PC-9 (cell line): Measurements from ENCODE around the gene SLC9A9. TPM values are rescaled to one million over a fixed set of nuclear protein-coding genes. Genes with fewer than 3 reads are reported as not detected.

ENCODE experiments used
- BruUV-seq: library from RNA; stranded (reverse); fragments of 400-500 nt; replicated peaks from 2 replicates; lab custom pipeline; 2021; lab: Mats Ljungman, UMichigan
- CTCF ChIA-PET: fragments of 300-600 bp; sonication (Branson Sonifier 250); formaldehyde crosslinking; loops from one replicate; lab custom pipeline; 2022; ENCODE audit warnings: antibody characterized with exemption; lab: Charles Lee
- POLR2A ChIA-PET: fragments of 300-600 bp; sonication (Branson Sonifier 250); formaldehyde crosslinking; loops from one replicate; lab custom pipeline; 2022; ENCODE audit warnings: antibody characterized with exemption; ENCODE audit not compliant: unreplicated experiment; lab: Charles Lee
- DNase-seq, 2 experiments: peaks; one replicate each; pipeline versions ENCODE4 v3.0.0 to v3.0.0-alpha.2; 2015 to 2022; ENCODE audit warnings: mixed read lengths in 1 of 2
- H2AFZ ChIP-seq: fragments of 200-600 bp; sonication (generic); 2 replicates; pipeline ENCODE4 v1.8.1; 2017; ENCODE audit warnings: antibody characterized with exemption
- H3F3A ChIP-seq: fragments of 200-600 bp; sonication (generic); 2 replicates; pipeline ENCODE4 v1.8.1; 2017; ENCODE audit warnings: antibody characterized with exemption, mild to moderate bottlenecking, low read depth; ENCODE audit not compliant: insufficient read depth
- H3K27ac ChIP-seq: fragments of 200-600 bp; sonication (generic); 2 replicates; pipeline ENCODE4 v1.6.1; 2016; ENCODE audit warnings: mixed run types
- H3K27me3 ChIP-seq: fragments of 200-600 bp; sonication (generic); 2 replicates; pipeline ENCODE4 v1.6.1; 2016; ENCODE audit warnings: low read depth, mixed run types; ENCODE audit not compliant: insufficient read depth
- H3K36me3 ChIP-seq: fragments of 200-600 bp; sonication (generic); 2 replicates; pipeline ENCODE4 v1.6.1; 2016; ENCODE audit warnings: low read depth, mixed run types
- H3K4me1 ChIP-seq: fragments of 200-600 bp; sonication (generic); replicated peaks from 2 replicates; pipeline ENCODE4 v1.6.1; 2016; ENCODE audit warnings: mixed run types; ENCODE audit not compliant: insufficient read depth
- H3K4me2 ChIP-seq: fragments of 200-600 bp; sonication (generic); 2 replicates; pipeline ENCODE4 v1.6.1; 2017; ENCODE audit warnings: mixed run types
- H3K4me3 ChIP-seq: fragments of 200-600 bp; sonication (generic); 2 replicates; pipeline ENCODE4 v1.6.1; 2016; ENCODE audit warnings: mixed run types
- H3K79me2 ChIP-seq: fragments of 200-600 bp; sonication (generic); 2 replicates; pipeline ENCODE4 v1.6.1; 2017; ENCODE audit warnings: low read depth, mixed run types
- H3K9me2 ChIP-seq: fragments of 200-600 bp; sonication (generic); 2 replicates; pipeline ENCODE4 v1.8.1; 2017; ENCODE audit warnings: mild to moderate bottlenecking; ENCODE audit not compliant: insufficient read depth
- H3K9me3 ChIP-seq: fragments of 200-600 bp; sonication (generic); 2 replicates; pipeline ENCODE4 v1.8.1; 2016; ENCODE audit warnings: low read depth; ENCODE audit not compliant: insufficient read depth
- H4K20me1 ChIP-seq: fragments of 200-600 bp; sonication (generic); 2 replicates; pipeline ENCODE4 v1.8.1; 2017; ENCODE audit not compliant: insufficient read depth
- CTCF ChIP-seq: fragments of 200-600 bp; sonication (generic); conservative IDR thresholded peaks from 2 replicates; pipeline ENCODE4 v1.6.1; 2017; ENCODE audit warnings: mixed run types, antibody characterized with exemption, mild to moderate bottlenecking, moderate library complexity
- EZH2 ChIP-seq: fragments of 200-600 bp; sonication (generic); IDR thresholded peaks from 2 replicates; pipeline ENCODE4 v1.8.0; 2017; ENCODE audit warnings: antibody characterized with exemption, low read depth
- intact Hi-C: fragments of 100-400 bp; cut with micrococcal nuclease; formaldehyde crosslinking; loops from one replicate; pipeline ENCODE4 v1.10.0; 2022; ENCODE audit not compliant: unreplicated experiment
- total RNA-seq: library from RNA; stranded (reverse); gene quantifications from 2 replicates; pipeline ENCODE4 v1.2.3, GENCODE V29; 2021

The SLC9A9 gene
- total RNA-seq, 1 experiment from 2014 or later, result 1.7 TPM

- H3K4me1 ChIP-seq, result no peaks in the 10 kb centered on the region
Measured at GRCh38 chr3:143241481-143241951, 606.8 kb downstream of the SLC9A9 start.

GRCh38 chr3:143240886-143241285, 607.4 kb downstream of the SLC9A9 start:
- ChIA-PET CTCF (no interaction called here), POLR2A (no interaction called here)
- no peak overlapping the region for H3K4me3 ChIP-seq
- no peaks in the 10 kb centered on the region for H4K20me1 ChIP-seq
- intact Hi-C loops, result no loop called here
- H3K4me2 ChIP-seq, result no peak overlapping the region
- H3K4me1 ChIP-seq, result no peaks in the 10 kb centered on the region
- no TSS peak for BruUV-seq
- no peaks in the 10 kb centered on the region for H3K36me3 ChIP-seq
- TF ChIP-seq EZH2, result no peak
- no peaks in the 10 kb centered on the region for H3K9me3 ChIP-seq
- H3K27ac ChIP-seq, result no peak overlapping the region
- H3K79me2 ChIP-seq, result no peaks in the 10 kb centered on the region
- no peak overlapping the region for H2AFZ ChIP-seq
- H3K9me2 ChIP-seq, result no peaks in the 10 kb centered on the region
- no peak for DNase-seq
- H3K27me3 ChIP-seq, result no peaks in the 10 kb centered on the region
- H3F3A ChIP-seq, result no peaks in the 10 kb centered on the region

More at GRCh38 chr3:143241481-143241951, 606.8 kb downstream of the SLC9A9 start:
- H3K36me3 ChIP-seq, result no peaks in the 10 kb centered on the region
- no peaks in the 10 kb centered on the region for H3K9me3 ChIP-seq
- no peak for TF ChIP-seq CTCF
- TF ChIP-seq EZH2, result no peak
- no peak overlapping the region for H2AFZ ChIP-seq
- no peaks in the 10 kb centered on the region; the same call in 1 of the 2 replicates for H3K9me2 ChIP-seq
- DNase-seq, result no peak
- BruUV-seq, result no TSS peak
- H3K4me2 ChIP-seq, result no peak overlapping the region
- POLR2A ChIA-PET, result no interaction called here
- no peaks in the 10 kb centered on the region for H4K20me1 ChIP-seq
- intact Hi-C loops, result no loop called here
- no peak overlapping the region for H3K4me3 ChIP-seq
- no peak overlapping the region for H3K27ac ChIP-seq
- H3K27me3 ChIP-seq, result no peaks in the 10 kb centered on the region
- H3K79me2 ChIP-seq, result no peaks in the 10 kb centered on the region
- H3F3A ChIP-seq, result no peaks in the 10 kb centered on the region
- CTCF ChIA-PET, result no interaction called here

- no peaks in the 10 kb centered on the region for H4K20me1 ChIP-seq
- no peak for DNase-seq
- H3F3A ChIP-seq, result no peaks in the 10 kb centered on the region
- no peak overlapping the region for H3K4me3 ChIP-seq
- intact Hi-C loops, result no loop called here
- ChIA-PET POLR2A (no interaction called here), CTCF (no interaction called here)
- H3K9me3 ChIP-seq, result no peaks in the 10 kb centered on the region
- no peaks in the 10 kb centered on the region for H3K36me3 ChIP-seq
- no peak overlapping the region for H3K27ac ChIP-seq
- H2AFZ ChIP-seq, result no peak overlapping the region
- H3K9me2 ChIP-seq, result no peaks in the 10 kb centered on the region
- H3K79me2 ChIP-seq, result no peaks in the 10 kb centered on the region
- TF ChIP-seq EZH2 (no peak), CTCF (no peak)
- no TSS peak for BruUV-seq
- H3K4me2 ChIP-seq, result no peak overlapping the region
- no peaks in the 10 kb centered on the region for H3K27me3 ChIP-seq
- H3K4me1 ChIP-seq, result no peaks in the 10 kb centered on the region
Measured at GRCh38 chr3:143239031-143239430, 609.2 kb downstream of the SLC9A9 start.

GRCh38 chr3:143237077-143237627, 611.1 kb downstream of the SLC9A9 start:
- no peak overlapping the region for H3K4me2 ChIP-seq
- POLR2A ChIA-PET, result no interaction called here
- no peaks in the 10 kb centered on the region for H3K27me3 ChIP-seq
- TF ChIP-seq EZH2 (no peak), CTCF (no peak)
- DNase-seq, result no peak
- H3K27ac ChIP-seq, result no peak overlapping the region
- H3K9me2 ChIP-seq, result no peaks in the 10 kb centered on the region
- no peaks in the 10 kb centered on the region for H3K9me3 ChIP-seq
- CTCF ChIA-PET, result no interaction called here
- no TSS peak for BruUV-seq
- H3K79me2 ChIP-seq, result no peaks in the 10 kb centered on the region
- no peaks in the 10 kb centered on the region for H3K36me3 ChIP-seq
- no peak overlapping the region for H2AFZ ChIP-seq
- H4K20me1 ChIP-seq, result no peaks in the 10 kb centered on the region
- no peaks in the 10 kb centered on the region for H3F3A ChIP-seq
- no peaks in the 10 kb centered on the region for H3K4me1 ChIP-seq
- H3K4me3 ChIP-seq, result no peak overlapping the region
- intact Hi-C loops, result no loop called here
